Sigmoid colon (tissue), 7 donors: ENCODE measurements around the gene MYEOV. TPM values are rescaled to one million over a fixed set of nuclear protein-coding genes. Genes with fewer than 3 reads are reported as not detected.

Experiments used
- DNase-seq: peaks from one replicate; pipeline ENCODE4 v3.0.0-alpha.2; 2019
- H3K27ac ChIP-seq, 4 donors: fragments of 200-600 bp; sonication (generic); one replicate each; pipeline ENCODE4 v1.5.1; 2016 to 2019; ENCODE audit warnings: mild to moderate bottlenecking in 1 of 4
- H3K27me3 ChIP-seq, 3 donors: fragments of 200-600 bp; sonication (generic); one replicate each; pipeline ENCODE4 v1.5.1; 2019; ENCODE audit warnings: mild to moderate bottlenecking in 1 of 3
- H3K36me3 ChIP-seq, 4 donors: fragments of 200-600 bp; sonication (generic); one replicate each; pipeline ENCODE4 v1.5.1; 2016 to 2019
- H3K4me1 ChIP-seq, 4 donors: fragments of 200-600 bp; sonication (generic); one replicate each; pipeline ENCODE4 v1.5.1; 2017 to 2019
- H3K4me3 ChIP-seq, 4 donors: fragments of 200-600 bp; sonication (generic); one replicate each; pipeline ENCODE4 v1.5.1; 2017 to 2019; ENCODE audit warnings: mild to moderate bottlenecking in 2 of 4, moderate library complexity in 1 of 4
- H3K9me3 ChIP-seq, 4 donors: fragments of 200-600 bp in 3 of 4; sonication (generic) in 3 of 4; one replicate each; pipeline versions ENCODE4 v1.5.1 to v1.6.1; 2013 to 2019
- EP300 ChIP-seq, 4 donors: sonication (generic); formaldehyde crosslinking; IDR thresholded peaks; one replicate each; pipeline ENCODE4 v1.6.1; 2017; ENCODE audit warnings: antibody characterized with exemption in 4 of 4
- POLR2A ChIP-seq, 2 donors: fragments of 450-650 bp; IDR thresholded peaks; one replicate each; pipeline ENCODE4 v1.6.1; 2016; ENCODE audit warnings: antibody characterized with exemption in 2 of 2, mild to moderate bottlenecking in 2 of 2, moderate library complexity in 2 of 2
- POLR2AphosphoS5 ChIP-seq, 4 donors: sonication (generic); formaldehyde crosslinking; IDR thresholded peaks; one replicate each; pipeline ENCODE4 v1.6.1; 2017; ENCODE audit warnings: antibody characterized with exemption in 4 of 4
- WGBS, 2 donors: extraction: QIAGEN DNeasy Blood & Tissue Kit; methylation state at CpG; one replicate each; pipeline ENCODE4 v1.1.7; 2013; 5-methylcytosine and 5-hydroxymethylcytosine counted together
- intact Hi-C: fragments of 100-400 bp; cut with DNase I; formaldehyde crosslinking; loops from one replicate; pipeline ENCODE4 v1.15.1; 2023
- polyA plus RNA-seq, 3 donors: library from polyadenylated mRNA; stranded (reverse); fragments of 200-250 nt; gene quantifications; one replicate each; pipeline ENCODE4 v1.2.3, GENCODE V29; 2013
- total RNA-seq, 4 donors: library from RNA; depleted of rRNA; stranded (reverse); fragments of >200 nt; gene quantifications; one replicate each; pipeline ENCODE4 v1.1.0, GENCODE V29; 2016
- TF ChIP-seq, protein P1 (sequence below), 4 experiments: fragments of 450-650 bp in 3 of 4; fragments of 200-600 bp in 1 of 4; IDR thresholded peaks; one replicate each; pipeline ENCODE4 v1.5.1; 2016 to 2019; ENCODE audit warnings: antibody characterized with exemption in 4 of 4, mild to moderate bottlenecking in 3 of 4, moderate library complexity in 2 of 4
- donor health status: healthy with polysubstance abuse.
- donor health status: Bipolar disorder and iron deficiency.
- donor health status: healthy.

MYEOV gene
- total and polyA plus RNA-seq, 7 donors: 1.2 to 11.1 (median 10.1) TPM; not detected in 4

GRCh38 chr11:69310934-69311766, 17.2 kb downstream of the MYEOV start:
- Histone ChIP-seq H3K4me3 (no peak overlapping the region), H3K27ac (no peak overlapping the region), H3K9me3 (no peaks in the 10 kb centered on the region), H3K4me1 (no peaks in the 10 kb centered on the region), H3K36me3 (no peaks in the 10 kb centered on the region), H3K27me3 (no peaks in the 10 kb centered on the region)
- TF ChIP-seq POLR2AphosphoS5 (IDR thresholded peaks at IDR 0.05) (no peak), EP300 (IDR thresholded peaks at IDR 0.05) (no peak), POLR2A (IDR thresholded peaks at IDR 0.05) (no peak)
- TF ChIP-seq, protein P1, sequence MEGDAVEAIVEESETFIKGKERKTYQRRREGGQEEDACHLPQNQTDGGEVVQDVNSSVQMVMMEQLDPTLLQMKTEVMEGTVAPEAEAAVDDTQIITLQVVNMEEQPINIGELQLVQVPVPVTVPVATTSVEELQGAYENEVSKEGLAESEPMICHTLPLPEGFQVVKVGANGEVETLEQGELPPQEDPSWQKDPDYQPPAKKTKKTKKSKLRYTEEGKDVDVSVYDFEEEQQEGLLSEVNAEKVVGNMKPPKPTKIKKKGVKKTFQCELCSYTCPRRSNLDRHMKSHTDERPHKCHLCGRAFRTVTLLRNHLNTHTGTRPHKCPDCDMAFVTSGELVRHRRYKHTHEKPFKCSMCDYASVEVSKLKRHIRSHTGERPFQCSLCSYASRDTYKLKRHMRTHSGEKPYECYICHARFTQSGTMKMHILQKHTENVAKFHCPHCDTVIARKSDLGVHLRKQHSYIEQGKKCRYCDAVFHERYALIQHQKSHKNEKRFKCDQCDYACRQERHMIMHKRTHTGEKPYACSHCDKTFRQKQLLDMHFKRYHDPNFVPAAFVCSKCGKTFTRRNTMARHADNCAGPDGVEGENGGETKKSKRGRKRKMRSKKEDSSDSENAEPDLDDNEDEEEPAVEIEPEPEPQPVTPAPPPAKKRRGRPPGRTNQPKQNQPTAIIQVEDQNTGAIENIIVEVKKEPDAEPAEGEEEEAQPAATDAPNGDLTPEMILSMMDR (IDR thresholded peaks at IDR 0.05): no peak
- WGBS, 2 donors: 83 to 87% methylated on average over 14 of the region's 14 CpGs
- DNase-seq: peak; percentile 53
- intact Hi-C loops: no loop called here

- no peak for TF ChIP-seq POLR2A (IDR thresholded peaks at IDR 0.05)
- no peak for TF ChIP-seq POLR2AphosphoS5 (IDR thresholded peaks at IDR 0.05)
- Histone ChIP-seq H3K36me3 (no peaks in the 10 kb centered on the region), H3K27me3 (no peaks in the 10 kb centered on the region), H3K4me3 (no peak overlapping the region), H3K9me3 (no peaks in the 10 kb centered on the region), H3K4me1 (no peaks in the 10 kb centered on the region), H3K27ac (no peak overlapping the region)
- WGBS, 2 donors: 27 to 55% methylated on average over 14 of the region's 14 CpGs
- intact Hi-C loops: no loop called here
- peak; percentile 48 for DNase-seq
These were observed 17.9 kb downstream of the MYEOV start for GRCh38 chr11:69311767-69312385.

- intact Hi-C loops: no loop called here
- peak; percentile 62 for DNase-seq
- Histone ChIP-seq H3K27ac (no peak overlapping the region), H3K9me3 (no peaks in the 10 kb centered on the region), H3K36me3 (no peaks in the 10 kb centered on the region), H3K4me3 (no peak overlapping the region), H3K27me3 (no peaks in the 10 kb centered on the region), H3K4me1 (no peaks in the 10 kb centered on the region)
- WGBS, 2 donors: 58 to 86% methylated on average over 15 of the region's 15 CpGs
- TF ChIP-seq POLR2A (IDR thresholded peaks at IDR 0.05) (no peak), POLR2AphosphoS5 (IDR thresholded peaks at IDR 0.05) (no peak), EP300 (IDR thresholded peaks at IDR 0.05) (no peak)
- TF ChIP-seq, protein P1 (IDR thresholded peaks at IDR 0.05): no peak
These were observed 18.8 kb downstream of the MYEOV start for GRCh38 chr11:69312453-69313404.

GRCh38 chr11:69313992-69314391, 20.0 kb downstream of the MYEOV start:
- H3K27me3 ChIP-seq: no peaks in the 10 kb centered on the region
- H3K4me3 ChIP-seq: no peak overlapping the region
- peak; percentile 2 for DNase-seq
- no peaks in the 10 kb centered on the region for H3K4me1 ChIP-seq
- TF ChIP-seq POLR2AphosphoS5 (IDR thresholded peaks at IDR 0.05) (no peak), EP300 (IDR thresholded peaks at IDR 0.05) (no peak), POLR2A (IDR thresholded peaks at IDR 0.05) (no peak)
- TF ChIP-seq, protein P1 (IDR thresholded peaks at IDR 0.05): no peak
- H3K36me3 ChIP-seq: no peaks in the 10 kb centered on the region
- no peaks in the 10 kb centered on the region for H3K9me3 ChIP-seq
- no peak overlapping the region for H3K27ac ChIP-seq
- intact Hi-C loops: no loop called here
- WGBS, 2 donors: 48 to 95% methylated on average over 1 to 2 of the region's 2 CpGs
